B cell (primary cell): ENCODE measurements around the gene HOXA2. TPM values are rescaled to one million over a fixed set of nuclear protein-coding genes. Genes with fewer than 3 reads are reported as not detected.

Experiments used
- ATAC-seq: fragments of 200-7000 bp; cut with Tn5 transposase; one replicate; pipeline ENCODE4 v1.10.0; 2021; ENCODE audit warnings: low read depth, mild to moderate bottlenecking, moderate number of reproducible peaks, moderate library complexity
- CTCF ChIA-PET: fragments of 350-600 bp; sonication (Branson Sonifier 250); formaldehyde crosslinking; loops from one replicate; lab custom pipeline; 2021; ENCODE audit warnings: antibody characterized with exemption, inconsistent platforms; lab: Charles Lee
- POLR2A ChIA-PET: fragments of 350-600 bp; sonication (Branson Sonifier 250); formaldehyde crosslinking; loops from one replicate; lab custom pipeline; 2021; ENCODE audit warnings: antibody characterized with exemption; lab: Charles Lee
- DNase-seq: peaks from one replicate; pipeline ENCODE4 v3.0.0; 2013
- H2AFZ ChIP-seq: 2 replicates; pipeline ENCODE4 v1.6.1; 2012; ENCODE audit warnings: mild to moderate bottlenecking, low read depth, low read length; ENCODE audit not compliant: insufficient read depth, poor library complexity, severe bottlenecking
- H3K27ac ChIP-seq, 2 donors: 1 replicate in 1 of 2; 2 replicates in 1 of 2; pipeline ENCODE4 v1.5.1; 2012 to 2013; ENCODE audit warnings: low read length in 2 of 2, mild to moderate bottlenecking in 2 of 2, moderate library complexity in 1 of 2
- H3K27me3 ChIP-seq, 4 experiments: fragments of 200-600 bp in 1 of 4; sonication (generic) in 1 of 4; replicated peaks in 1 of 4; 1 replicate in 2 of 4; 2 replicates in 2 of 4; pipeline versions ENCODE4 v1.6.1 to v1.7.0; 2013 to 2016; ENCODE audit warnings: low read length in 3 of 4, mild to moderate bottlenecking in 2 of 4, mixed read lengths in 1 of 4, moderate library complexity in 1 of 4; ENCODE audit not compliant: insufficient read depth in 4 of 4, control insufficient read depth in 3 of 4; ENCODE audit errors: control extremely low read depth in 1 of 4
- H3K36me3 ChIP-seq, 2 experiments: replicated peaks in 1 of 2; 1 replicate in 1 of 2; 2 replicates in 1 of 2; pipeline versions ENCODE4 v1.6.1 to v1.7.1; 2013; ENCODE audit warnings: low read length in 1 of 2; ENCODE audit not compliant: insufficient read depth in 2 of 2, control insufficient read depth in 1 of 2; ENCODE audit errors: control extremely low read depth in 1 of 2, extremely low read depth in 1 of 2
- H3K4me1 ChIP-seq, 2 donors: fragments of 200-600 bp in 1 of 2; sonication (generic) in 1 of 2; 1 replicate in 1 of 2; 2 replicates in 1 of 2; pipeline versions ENCODE4 v1.5.1 to v1.6.1; 2013 to 2017; ENCODE audit warnings: low read length in 2 of 2; ENCODE audit not compliant: control insufficient read depth in 2 of 2, insufficient read depth in 2 of 2
- H3K4me2 ChIP-seq: replicated peaks from 2 replicates; pipeline ENCODE3; 2012; ENCODE audit warnings: mild to moderate bottlenecking, low read depth, low read length; ENCODE audit not compliant: poor library complexity, severe bottlenecking
- H3K4me3 ChIP-seq, 5 experiments: fragments of 200-600 bp in 1 of 5; sonication (generic) in 1 of 5; 1 replicate in 3 of 5; 2 replicates in 2 of 5; pipeline versions ENCODE4 v1.5.1 to v1.7.0; 2011 to 2016; ENCODE audit warnings: low read length in 4 of 5, mild to moderate bottlenecking in 4 of 5, low read depth in 2 of 5, control low read depth in 1 of 5, moderate library complexity in 1 of 5; ENCODE audit not compliant: insufficient read depth in 1 of 5; ENCODE audit errors: control extremely low read depth in 1 of 5, extremely low read depth in 1 of 5
- H3K79me2 ChIP-seq: fragments of 200-600 bp; sonication (generic); one replicate; pipeline ENCODE4 v1.6.0; 2016; ENCODE audit warnings: low read length; ENCODE audit not compliant: control insufficient read depth, insufficient read depth
- H3K9ac ChIP-seq: fragments of 200-600 bp; sonication (generic); 2 replicates; pipeline ENCODE4 v1.6.1; 2017; ENCODE audit warnings: mild to moderate bottlenecking, low read length, moderate library complexity
- H3K9me3 ChIP-seq, 3 donors: one replicate each; pipeline versions ENCODE4 v1.6.1 to v1.7.1; 2013; ENCODE audit warnings: low read length in 2 of 3; ENCODE audit not compliant: control insufficient read depth in 2 of 3, insufficient read depth in 1 of 3; ENCODE audit errors: control extremely low read depth in 1 of 3
- H4K20me1 ChIP-seq: 2 replicates; pipeline ENCODE4 v1.6.0; 2012; ENCODE audit warnings: mild to moderate bottlenecking, low read length; ENCODE audit not compliant: insufficient read depth, control insufficient read depth, poor library complexity, severe bottlenecking
- H3K27ac Mint-ChIP-seq: one replicate; pipeline ENCODE4 v1.8.0; 2021; ENCODE audit warnings: mixed read lengths
- H3K27me3 Mint-ChIP-seq: one replicate; pipeline ENCODE4 v1.8.0; 2021; ENCODE audit warnings: mixed read lengths
- H3K4me1 Mint-ChIP-seq: one replicate; pipeline ENCODE4 v1.8.0; 2021; ENCODE audit warnings: mixed read lengths
- H3K4me3 Mint-ChIP-seq: one replicate; pipeline ENCODE4 v1.8.0; 2021; ENCODE audit warnings: mixed read lengths
- H3K9me3 Mint-ChIP-seq: one replicate; pipeline ENCODE4 v1.8.0; 2022; ENCODE audit warnings: mixed read lengths; ENCODE audit not compliant: insufficient read depth
- CTCF ChIP-seq: fragments of 200-600 bp; IDR thresholded peaks from one replicate; pipeline ENCODE4 v1.8.0; 2022; ENCODE audit warnings: antibody characterized with exemption, mild to moderate bottlenecking
- EZH2 ChIP-seq: IDR thresholded peaks from 2 replicates; pipeline ENCODE4 v1.6.1; 2012; ENCODE audit warnings: borderline replicate concordance, low read depth, mild to moderate bottlenecking, moderate library complexity, low read length; ENCODE audit not compliant: insufficient read depth, poor library complexity, severe bottlenecking
- WGBS: methylation state at CpG from one replicate; pipeline ENCODE4 v1.1.5; 2013; ENCODE audit warnings: missing lambda C conversion rate; ENCODE audit not compliant: insufficient coverage; 5-methylcytosine and 5-hydroxymethylcytosine counted together
- intact Hi-C: fragments of 100-400 bp; cut with micrococcal nuclease; formaldehyde crosslinking; loops from one replicate; pipeline ENCODE4 v1.10.0; 2022
- polyA plus RNA-seq: library from polyadenylated mRNA; depleted of rRNA; stranded (reverse); fragments of >200 nt; gene quantifications from 2 replicates; pipeline ENCODE4 v1.2.3, GENCODE V29; 2012
- total RNA-seq, 2 donors: library from RNA; stranded (reverse); fragments of 120-200 nt in 1 of 2; gene quantifications; 1 replicate in 1 of 2; 2 replicates in 1 of 2; pipeline versions ENCODE4 v1.2.3 to v1.2.4, GENCODE V29; 2013 to 2022

The HOXA2 gene
- total and polyA plus RNA-seq, 2 donors (not counting 1 experiment from before 2014, with no cell fraction given) = not detected

- Mint-ChIP-seq H3K4me3 (no peak overlapping the region), H3K27ac (no peak overlapping the region), H3K9me3 (no peaks in the 10 kb centered on the region), H3K27me3 (peaks cover 16% of the 10 kb centered on the region), H3K4me1 (no peaks in the 10 kb centered on the region)
- ChIA-PET POLR2A (no interaction called here), CTCF (no interaction called here)
- 100% methylated on average over 2 of the region's 6 CpGs for WGBS
- no peak overlapping the region for H3K4me3 ChIP-seq
- DNase-seq (no peak), ATAC-seq (no peak)
- peaks cover 0 to 3% (median 0%) of the 10 kb centered on the region in 4 experiments for H3K27me3 ChIP-seq
- H3K27ac ChIP-seq = no peak overlapping the region
- no peaks in the 10 kb centered on the region for H3K4me1 ChIP-seq
- H3K9ac ChIP-seq = no peak overlapping the region
- TF ChIP-seq EZH2 (no peak), CTCF (no peak)
- H4K20me1 ChIP-seq = no peaks in the 10 kb centered on the region
- H2AFZ ChIP-seq = no peak overlapping the region
- no peaks in the 10 kb centered on the region for H3K36me3 ChIP-seq
- intact Hi-C loops = no loop called here
- H3K9me3 ChIP-seq = peaks cover 0 to 4% (median 0%) of the 10 kb centered on the region in 3 donors
- H3K4me2 ChIP-seq = no peak overlapping the region
- H3K79me2 ChIP-seq = no peaks in the 10 kb centered on the region
Measured at GRCh38 chr7:27071622-27072390, 30.7 kb downstream of the HOXA2 start.

GRCh38 chr7:27068259-27068658, 34.2 kb downstream of the HOXA2 start:
- ATAC-seq (no peak), DNase-seq (no peak)
- CTCF ChIA-PET = no interaction called here
- Histone ChIP-seq H3K27ac (no peak overlapping the region), H3K79me2 (no peaks in the 10 kb centered on the region), H3K4me1 (no peaks in the 10 kb centered on the region), H3K9ac (no peak overlapping the region), H4K20me1 (no peaks in the 10 kb centered on the region), H3K27me3 (peaks cover 0 to 3% (median 0%) of the 10 kb centered on the region in 4 experiments), H3K9me3 (no peaks in the 10 kb centered on the region), H2AFZ (no peak overlapping the region), H3K36me3 (no peaks in the 10 kb centered on the region), H3K4me2 (no peak overlapping the region), H3K4me3 (no peak overlapping the region)
- TF ChIP-seq CTCF (no peak), EZH2 (no peak)
- H3K27ac Mint-ChIP-seq = no peak overlapping the region
- POLR2A ChIA-PET = no interaction called here
- no peaks in the 10 kb centered on the region for H3K9me3 Mint-ChIP-seq
- H3K4me3 Mint-ChIP-seq = no peak overlapping the region
- peaks cover 1% of the 10 kb centered on the region for H3K4me1 Mint-ChIP-seq
- 100% methylated on average over 1 of the region's 1 CpG for WGBS
- H3K27me3 Mint-ChIP-seq = peaks cover 11% of the 10 kb centered on the region
- intact Hi-C loops = no loop called here
